ENCODE data around the gene VWC2. TPM values are rescaled to one million over a fixed set of nuclear protein-coding genes. Genes with fewer than 3 reads are reported as not detected.

Gene VWC2
- total and polyA plus RNA-seq, 2 donors (not counting 1 experiment from before 2014, with no cell fraction given), result not detected

DNA sequence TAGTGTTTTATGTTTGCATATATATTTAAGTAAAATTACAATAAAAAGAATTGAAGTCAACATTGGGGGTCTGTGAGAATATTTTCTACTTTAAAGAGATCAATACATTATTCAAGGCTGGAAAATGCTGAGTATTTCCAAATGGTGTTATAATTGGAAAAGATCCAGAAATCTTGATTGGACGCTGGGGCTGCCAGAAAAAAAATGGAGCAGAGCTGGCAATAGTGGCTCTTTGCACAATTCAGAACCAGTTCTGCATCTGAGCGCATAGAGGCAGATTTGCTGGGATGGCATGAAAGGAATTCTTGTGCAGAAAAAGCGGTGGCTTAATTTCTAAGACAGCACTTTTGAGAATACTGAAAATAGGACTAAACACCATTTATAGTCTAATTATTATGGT lies 10.8 kb upstream of the VWC2 start:
- Histone ChIP-seq H3K4me3 (ENCODE audit: control extremely low read depth in 1 of 5, extremely low read depth in 1 of 5, insufficient read depth in 1 of 5, low read depth in 2 of 5, low read length in 4 of 5) (no peak overlapping the region), H3K27me3 (replicated peaks in 1 of 4; ENCODE audit: control extremely low read depth in 1 of 4, control insufficient read depth in 3 of 4, insufficient read depth in 4 of 4, low read length in 3 of 4) (no peaks in the 10 kb centered on the region), H3K79me2 (ENCODE audit: control insufficient read depth, insufficient read depth, low read length) (no peaks in the 10 kb centered on the region), H3K27ac (ENCODE audit: low read length in 2 of 2) (no peak overlapping the region), H3K36me3 (replicated peaks in 1 of 2; ENCODE audit: control extremely low read depth in 1 of 2, control insufficient read depth in 1 of 2, extremely low read depth in 1 of 2, insufficient read depth in 2 of 2, low read length in 1 of 2) (no peaks in the 10 kb centered on the region), H3K9ac (ENCODE audit: low read length) (no peak overlapping the region), H3K4me1 (ENCODE audit: control insufficient read depth in 2 of 2, insufficient read depth in 2 of 2, low read length in 2 of 2) (peaks cover 0 to 4% of the 10 kb centered on the region in 2 donors), H4K20me1 (ENCODE audit: control insufficient read depth, insufficient read depth, low read length, poor library complexity, severe bottlenecking) (no peaks in the 10 kb centered on the region), H3K9me3 (ENCODE audit: control extremely low read depth in 1 of 3, control insufficient read depth in 2 of 3, insufficient read depth in 1 of 3, low read length in 2 of 3) (no peaks in the 10 kb centered on the region), H3K4me2 (replicated peaks; ENCODE audit: low read depth, low read length, poor library complexity, severe bottlenecking) (no peak overlapping the region), H2AFZ (ENCODE audit: insufficient read depth, low read depth, low read length, poor library complexity, severe bottlenecking) (no peak overlapping the region)
- TF ChIP-seq, protein P1, sequence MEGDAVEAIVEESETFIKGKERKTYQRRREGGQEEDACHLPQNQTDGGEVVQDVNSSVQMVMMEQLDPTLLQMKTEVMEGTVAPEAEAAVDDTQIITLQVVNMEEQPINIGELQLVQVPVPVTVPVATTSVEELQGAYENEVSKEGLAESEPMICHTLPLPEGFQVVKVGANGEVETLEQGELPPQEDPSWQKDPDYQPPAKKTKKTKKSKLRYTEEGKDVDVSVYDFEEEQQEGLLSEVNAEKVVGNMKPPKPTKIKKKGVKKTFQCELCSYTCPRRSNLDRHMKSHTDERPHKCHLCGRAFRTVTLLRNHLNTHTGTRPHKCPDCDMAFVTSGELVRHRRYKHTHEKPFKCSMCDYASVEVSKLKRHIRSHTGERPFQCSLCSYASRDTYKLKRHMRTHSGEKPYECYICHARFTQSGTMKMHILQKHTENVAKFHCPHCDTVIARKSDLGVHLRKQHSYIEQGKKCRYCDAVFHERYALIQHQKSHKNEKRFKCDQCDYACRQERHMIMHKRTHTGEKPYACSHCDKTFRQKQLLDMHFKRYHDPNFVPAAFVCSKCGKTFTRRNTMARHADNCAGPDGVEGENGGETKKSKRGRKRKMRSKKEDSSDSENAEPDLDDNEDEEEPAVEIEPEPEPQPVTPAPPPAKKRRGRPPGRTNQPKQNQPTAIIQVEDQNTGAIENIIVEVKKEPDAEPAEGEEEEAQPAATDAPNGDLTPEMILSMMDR (IDR thresholded peaks at IDR 0.05), result no peak
- no peak for TF ChIP-seq EZH2 (IDR thresholded peaks at IDR 0.05; ENCODE audit: borderline replicate concordance, insufficient read depth, low read depth, low read length, poor library complexity, severe bottlenecking)
- ATAC-seq (ENCODE audit: low read depth) (no peak), DNase-seq (no peak)
- Mint-ChIP-seq H3K27ac (no peak overlapping the region), H3K9me3 (ENCODE audit: insufficient read depth) (no peaks in the 10 kb centered on the region), H3K4me3 (no peak overlapping the region), H3K27me3 (no peaks in the 10 kb centered on the region), H3K4me1 (peaks cover 7% of the 10 kb centered on the region)
- POLR2A ChIA-PET, result no interaction called here
- intact Hi-C loops (cut with micrococcal nuclease), result no loop called here
- WGBS (ENCODE audit: insufficient coverage), result 80% methylated on average over 2 of the region's 3 CpGs
- CTCF ChIA-PET, result no interaction called here

- H3K4me1 ChIP-seq (ENCODE audit: control insufficient read depth in 2 of 2, insufficient read depth in 2 of 2, low read length in 2 of 2), result peaks cover 0 to 4% of the 10 kb centered on the region in 2 donors
- no peak overlapping the region for H3K27ac ChIP-seq (ENCODE audit: low read length in 2 of 2)
- H3K4me2 ChIP-seq (replicated peaks; ENCODE audit: low read depth, low read length, poor library complexity, severe bottlenecking), result no peak overlapping the region
- POLR2A ChIA-PET, result no interaction called here
- Mint-ChIP-seq H3K27ac (no peak overlapping the region), H3K27me3 (no peaks in the 10 kb centered on the region), H3K4me3 (no peak overlapping the region), H3K4me1 (peaks cover 8% of the 10 kb centered on the region), H3K9me3 (ENCODE audit: insufficient read depth) (no peaks in the 10 kb centered on the region)
- CTCF ChIA-PET, result no interaction called here
- ATAC-seq (ENCODE audit: low read depth) (no peak), DNase-seq (no peak)
- intact Hi-C loops (cut with micrococcal nuclease), result no loop called here
- no peaks in the 10 kb centered on the region for H4K20me1 ChIP-seq (ENCODE audit: control insufficient read depth, insufficient read depth, low read length, poor library complexity, severe bottlenecking)
- no peaks in the 10 kb centered on the region for H3K27me3 ChIP-seq (replicated peaks in 1 of 4; ENCODE audit: control extremely low read depth in 1 of 4, control insufficient read depth in 3 of 4, insufficient read depth in 4 of 4, low read length in 3 of 4)
- 92% methylated on average over 3 of the region's 3 CpGs for WGBS (ENCODE audit: insufficient coverage)
- no peaks in the 10 kb centered on the region for H3K79me2 ChIP-seq (ENCODE audit: control insufficient read depth, insufficient read depth, low read length)
- TF ChIP-seq EZH2 (IDR thresholded peaks at IDR 0.05; ENCODE audit: borderline replicate concordance, insufficient read depth, low read depth, low read length, poor library complexity, severe bottlenecking), result no peak
- H3K36me3 ChIP-seq (replicated peaks in 1 of 2; ENCODE audit: control extremely low read depth in 1 of 2, control insufficient read depth in 1 of 2, extremely low read depth in 1 of 2, insufficient read depth in 2 of 2, low read length in 1 of 2), result no peaks in the 10 kb centered on the region
- H3K9ac ChIP-seq (ENCODE audit: low read length), result no peak overlapping the region
- no peak overlapping the region for H2AFZ ChIP-seq (ENCODE audit: insufficient read depth, low read depth, low read length, poor library complexity, severe bottlenecking)
- H3K9me3 ChIP-seq (ENCODE audit: control extremely low read depth in 1 of 3, control insufficient read depth in 2 of 3, insufficient read depth in 1 of 3, low read length in 2 of 3), result no peaks in the 10 kb centered on the region
- no peak overlapping the region for H3K4me3 ChIP-seq (ENCODE audit: control extremely low read depth in 1 of 5, extremely low read depth in 1 of 5, insufficient read depth in 1 of 5, low read depth in 2 of 5, low read length in 4 of 5)
Measured at GRCh38 chr7:49763791-49764190, 9.6 kb upstream of the VWC2 start.
